Measurements from ENCODE around the gene MYLK. TPM values are rescaled to one million over a fixed set of nuclear protein-coding genes. Genes with fewer than 3 reads are reported as not detected.

Gene MYLK
- total and polyA plus RNA-seq, 10 of the 15 experiments (the other 5 are each of a cell fraction or from before 2014, with no cell fraction given), result 0.04 to 1.6 (median 0.42) TPM; not detected in 1

DNA sequence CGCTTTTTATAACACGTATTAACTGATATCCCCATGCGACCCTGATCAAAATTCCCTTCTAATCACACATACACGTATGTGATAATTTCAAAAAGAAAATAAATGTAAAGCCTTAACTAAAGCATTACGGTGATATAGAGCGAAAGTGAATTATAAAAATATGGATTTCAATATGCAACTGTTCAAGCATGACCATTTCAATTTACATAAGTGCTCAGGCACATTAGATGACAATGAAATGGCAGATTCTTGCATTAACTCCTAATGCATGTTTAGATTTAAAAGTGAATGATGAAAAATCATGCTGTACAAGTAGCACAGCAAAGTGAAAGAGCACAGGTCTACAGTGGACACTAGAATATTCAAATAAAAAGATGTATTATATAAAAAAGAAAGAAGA is 140.1 kb downstream of the MYLK start:
- SMC1A ChIA-PET (ENCODE audit: uncharacterized antibody, unreplicated experiment), result no interaction called here
- DNase-seq (ENCODE audit: low read depth, low spot score) (no peak), ATAC-seq (no peak), FAIRE-seq (no peak)
- in situ Hi-C loops (cut with MboI), result no loop called here
- Histone ChIP-seq H3K4me3 (no peak overlapping the region), H3K9me3 (replicated peaks; ENCODE audit: control insufficient read depth, insufficient read depth, low read length) (no peaks in the 10 kb centered on the region), H3K36me3 (ENCODE audit: control insufficient read depth in 2 of 2, insufficient read depth in 2 of 2, low read length in 1 of 2) (no peaks in the 10 kb centered on the region), H3K79me2 (ENCODE audit: control insufficient read depth, insufficient read depth, low read length) (no peaks in the 10 kb centered on the region), H4K20me1 (ENCODE audit: control insufficient read depth, insufficient read depth) (no peaks in the 10 kb centered on the region), H3K4me1 (ENCODE audit: control insufficient read depth, insufficient read depth, low read length) (no peaks in the 10 kb centered on the region), H3K27me3 (replicated peaks in 1 of 2; ENCODE audit: control insufficient read depth in 2 of 2, insufficient read depth in 2 of 2, low read length in 1 of 2) (peaks cover 0 to 1% of the 10 kb centered on the region in 2 experiments; a peak in 2 of 4 replicates), H2AFZ (ENCODE audit: control insufficient read depth, low read depth, low read length) (no peak overlapping the region), H3K9ac (ENCODE audit: control insufficient read depth, insufficient read depth, low read length) (no peak overlapping the region), H3K4me2 (ENCODE audit: control insufficient read depth, insufficient read depth) (no peak overlapping the region), H3K27ac (ENCODE audit: control insufficient read depth, insufficient read depth) (no peak overlapping the region)
- WGBS (ENCODE audit: insufficient coverage, insufficient replicate concordance, low lambda C conversion rate, missing lambda C conversion rate), result 83% methylated on average over 6 of the region's 6 CpGs
- RAD21 ChIA-PET (ENCODE audit: unreplicated experiment), result no interaction called here
- no TSS peak for BruUV-seq (replicated peaks)
- intact Hi-C loops (cut with micrococcal nuclease; ENCODE audit: unreplicated experiment), result loop anchor here (5.0 kb wide), 1 partner anchor 243 kb away; no protein-coding TSS in a partner anchor
- POLR2A ChIA-PET, result no interaction called here
- CTCF ChIA-PET, result no interaction called here
- no peak for TF ChIP-seq BACH1 (IDR thresholded peaks at IDR 0.05; ENCODE audit: borderline replicate concordance)
- TF ChIP-seq, protein P1, sequence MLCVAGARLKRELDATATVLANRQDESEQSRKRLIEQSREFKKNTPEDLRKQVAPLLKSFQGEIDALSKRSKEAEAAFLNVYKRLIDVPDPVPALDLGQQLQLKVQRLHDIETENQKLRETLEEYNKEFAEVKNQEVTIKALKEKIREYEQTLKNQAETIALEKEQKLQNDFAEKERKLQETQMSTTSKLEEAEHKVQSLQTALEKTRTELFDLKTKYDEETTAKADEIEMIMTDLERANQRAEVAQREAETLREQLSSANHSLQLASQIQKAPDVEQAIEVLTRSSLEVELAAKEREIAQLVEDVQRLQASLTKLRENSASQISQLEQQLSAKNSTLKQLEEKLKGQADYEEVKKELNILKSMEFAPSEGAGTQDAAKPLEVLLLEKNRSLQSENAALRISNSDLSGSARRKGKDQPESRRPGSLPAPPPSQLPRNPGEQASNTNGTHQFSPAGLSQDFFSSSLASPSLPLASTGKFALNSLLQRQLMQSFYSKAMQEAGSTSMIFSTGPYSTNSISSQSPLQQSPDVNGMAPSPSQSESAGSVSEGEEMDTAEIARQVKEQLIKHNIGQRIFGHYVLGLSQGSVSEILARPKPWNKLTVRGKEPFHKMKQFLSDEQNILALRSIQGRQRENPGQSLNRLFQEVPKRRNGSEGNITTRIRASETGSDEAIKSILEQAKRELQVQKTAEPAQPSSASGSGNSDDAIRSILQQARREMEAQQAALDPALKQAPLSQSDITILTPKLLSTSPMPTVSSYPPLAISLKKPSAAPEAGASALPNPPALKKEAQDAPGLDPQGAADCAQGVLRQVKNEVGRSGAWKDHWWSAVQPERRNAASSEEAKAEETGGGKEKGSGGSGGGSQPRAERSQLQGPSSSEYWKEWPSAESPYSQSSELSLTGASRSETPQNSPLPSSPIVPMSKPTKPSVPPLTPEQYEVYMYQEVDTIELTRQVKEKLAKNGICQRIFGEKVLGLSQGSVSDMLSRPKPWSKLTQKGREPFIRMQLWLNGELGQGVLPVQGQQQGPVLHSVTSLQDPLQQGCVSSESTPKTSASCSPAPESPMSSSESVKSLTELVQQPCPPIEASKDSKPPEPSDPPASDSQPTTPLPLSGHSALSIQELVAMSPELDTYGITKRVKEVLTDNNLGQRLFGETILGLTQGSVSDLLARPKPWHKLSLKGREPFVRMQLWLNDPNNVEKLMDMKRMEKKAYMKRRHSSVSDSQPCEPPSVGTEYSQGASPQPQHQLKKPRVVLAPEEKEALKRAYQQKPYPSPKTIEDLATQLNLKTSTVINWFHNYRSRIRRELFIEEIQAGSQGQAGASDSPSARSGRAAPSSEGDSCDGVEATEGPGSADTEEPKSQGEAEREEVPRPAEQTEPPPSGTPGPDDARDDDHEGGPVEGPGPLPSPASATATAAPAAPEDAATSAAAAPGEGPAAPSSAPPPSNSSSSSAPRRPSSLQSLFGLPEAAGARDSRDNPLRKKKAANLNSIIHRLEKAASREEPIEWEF (IDR thresholded peaks at IDR 0.05; ENCODE audit: insufficient replicate concordance, low read depth, low read length), result no peak
- TF ChIP-seq KAT2A (conservative IDR thresholded peaks at IDR 0.05; ENCODE audit: control insufficient read depth, low read depth, low read length), result no peak
- TF ChIP-seq NFYA (IDR thresholded peaks at IDR 0.05; ENCODE audit: borderline replicate concordance, low read depth, low read length), result no peak
- TF ChIP-seq ZNF24 (IDR thresholded peaks at IDR 0.05), result no peak
- TF ChIP-seq, protein P2, sequence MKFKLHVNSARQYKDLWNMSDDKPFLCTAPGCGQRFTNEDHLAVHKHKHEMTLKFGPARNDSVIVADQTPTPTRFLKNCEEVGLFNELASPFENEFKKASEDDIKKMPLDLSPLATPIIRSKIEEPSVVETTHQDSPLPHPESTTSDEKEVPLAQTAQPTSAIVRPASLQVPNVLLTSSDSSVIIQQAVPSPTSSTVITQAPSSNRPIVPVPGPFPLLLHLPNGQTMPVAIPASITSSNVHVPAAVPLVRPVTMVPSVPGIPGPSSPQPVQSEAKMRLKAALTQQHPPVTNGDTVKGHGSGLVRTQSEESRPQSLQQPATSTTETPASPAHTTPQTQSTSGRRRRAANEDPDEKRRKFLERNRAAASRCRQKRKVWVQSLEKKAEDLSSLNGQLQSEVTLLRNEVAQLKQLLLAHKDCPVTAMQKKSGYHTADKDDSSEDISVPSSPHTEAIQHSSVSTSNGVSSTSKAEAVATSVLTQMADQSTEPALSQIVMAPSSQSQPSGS (IDR thresholded peaks at IDR 0.05; ENCODE audit: low read length), result no peak
- no peak for TF ChIP-seq RFX5 (IDR thresholded peaks at IDR 0.05; ENCODE audit: low read depth, low read length)
- TF ChIP-seq, protein P3, sequence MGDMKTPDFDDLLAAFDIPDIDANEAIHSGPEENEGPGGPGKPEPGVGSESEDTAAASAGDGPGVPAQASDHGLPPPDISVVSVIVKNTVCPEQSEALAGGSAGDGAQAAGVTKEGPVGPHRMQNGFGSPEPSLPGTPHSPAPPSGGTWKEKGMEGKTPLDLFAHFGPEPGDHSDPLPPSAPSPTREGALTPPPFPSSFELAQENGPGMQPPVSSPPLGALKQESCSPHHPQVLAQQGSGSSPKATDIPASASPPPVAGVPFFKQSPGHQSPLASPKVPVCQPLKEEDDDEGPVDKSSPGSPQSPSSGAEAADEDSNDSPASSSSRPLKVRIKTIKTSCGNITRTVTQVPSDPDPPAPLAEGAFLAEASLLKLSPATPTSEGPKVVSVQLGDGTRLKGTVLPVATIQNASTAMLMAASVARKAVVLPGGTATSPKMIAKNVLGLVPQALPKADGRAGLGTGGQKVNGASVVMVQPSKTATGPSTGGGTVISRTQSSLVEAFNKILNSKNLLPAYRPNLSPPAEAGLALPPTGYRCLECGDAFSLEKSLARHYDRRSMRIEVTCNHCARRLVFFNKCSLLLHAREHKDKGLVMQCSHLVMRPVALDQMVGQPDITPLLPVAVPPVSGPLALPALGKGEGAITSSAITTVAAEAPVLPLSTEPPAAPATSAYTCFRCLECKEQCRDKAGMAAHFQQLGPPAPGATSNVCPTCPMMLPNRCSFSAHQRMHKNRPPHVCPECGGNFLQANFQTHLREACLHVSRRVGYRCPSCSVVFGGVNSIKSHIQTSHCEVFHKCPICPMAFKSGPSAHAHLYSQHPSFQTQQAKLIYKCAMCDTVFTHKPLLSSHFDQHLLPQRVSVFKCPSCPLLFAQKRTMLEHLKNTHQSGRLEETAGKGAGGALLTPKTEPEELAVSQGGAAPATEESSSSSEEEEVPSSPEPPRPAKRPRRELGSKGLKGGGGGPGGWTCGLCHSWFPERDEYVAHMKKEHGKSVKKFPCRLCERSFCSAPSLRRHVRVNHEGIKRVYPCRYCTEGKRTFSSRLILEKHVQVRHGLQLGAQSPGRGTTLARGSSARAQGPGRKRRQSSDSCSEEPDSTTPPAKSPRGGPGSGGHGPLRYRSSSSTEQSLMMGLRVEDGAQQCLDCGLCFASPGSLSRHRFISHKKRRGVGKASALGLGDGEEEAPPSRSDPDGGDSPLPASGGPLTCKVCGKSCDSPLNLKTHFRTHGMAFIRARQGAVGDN (IDR thresholded peaks at IDR 0.05), result no peak
- no peak for TF ChIP-seq ASH2L (IDR thresholded peaks at IDR 0.05; ENCODE audit: borderline replicate concordance, low read depth)
- TF ChIP-seq CHD2 (IDR thresholded peaks at IDR 0.05; ENCODE audit: borderline replicate concordance, low read depth, low read length), result no peak
- TF ChIP-seq, protein P4, sequence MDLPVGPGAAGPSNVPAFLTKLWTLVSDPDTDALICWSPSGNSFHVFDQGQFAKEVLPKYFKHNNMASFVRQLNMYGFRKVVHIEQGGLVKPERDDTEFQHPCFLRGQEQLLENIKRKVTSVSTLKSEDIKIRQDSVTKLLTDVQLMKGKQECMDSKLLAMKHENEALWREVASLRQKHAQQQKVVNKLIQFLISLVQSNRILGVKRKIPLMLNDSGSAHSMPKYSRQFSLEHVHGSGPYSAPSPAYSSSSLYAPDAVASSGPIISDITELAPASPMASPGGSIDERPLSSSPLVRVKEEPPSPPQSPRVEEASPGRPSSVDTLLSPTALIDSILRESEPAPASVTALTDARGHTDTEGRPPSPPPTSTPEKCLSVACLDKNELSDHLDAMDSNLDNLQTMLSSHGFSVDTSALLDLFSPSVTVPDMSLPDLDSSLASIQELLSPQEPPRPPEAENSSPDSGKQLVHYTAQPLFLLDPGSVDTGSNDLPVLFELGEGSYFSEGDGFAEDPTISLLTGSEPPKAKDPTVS (IDR thresholded peaks at IDR 0.05; ENCODE audit: low read depth, low read length), result no peak
